GM23338 (cell line): ENCODE measurements around the gene DUS3L. TPM values are rescaled to one million over a fixed set of nuclear protein-coding genes. Genes with fewer than 3 reads are reported as not detected.

ENCODE experiments used
- ATAC-seq: fragments of 200-7000 bp; cut with Tn5 transposase; 3 replicates; pipeline ENCODE4 v1.9.1; 2020
- DNase-seq: peaks from one replicate; pipeline ENCODE4 v3.0.0-alpha.2; 2015; ENCODE audit warnings: low spot score
- H2AFZ ChIP-seq: fragments of 200-600 bp; sonication (generic); 2 replicates; pipeline ENCODE4 v1.8.0; 2016; ENCODE audit warnings: antibody characterized with exemption, mild to moderate bottlenecking, moderate library complexity
- H3F3A ChIP-seq: fragments of 200-600 bp; sonication (generic); replicated peaks from 2 replicates; pipeline ENCODE4 v1.8.0; 2017; ENCODE audit warnings: antibody characterized with exemption, mixed run types, low read depth
- H3K27ac ChIP-seq: fragments of 200-600 bp; sonication (generic); 2 replicates; pipeline ENCODE4 v1.6.1; 2016; ENCODE audit warnings: low read depth
- H3K27me3 ChIP-seq: fragments of 200-600 bp; sonication (generic); 2 replicates; pipeline ENCODE4 v1.8.0; 2016; ENCODE audit warnings: mild to moderate bottlenecking, mixed run types, moderate library complexity; ENCODE audit not compliant: insufficient read depth
- H3K36me3 ChIP-seq: fragments of 200-600 bp; sonication (generic); 2 replicates; pipeline ENCODE4 v1.8.0; 2016; ENCODE audit warnings: mild to moderate bottlenecking; ENCODE audit not compliant: insufficient read depth
- H3K4me1 ChIP-seq: fragments of 200-600 bp; sonication (generic); 2 replicates; pipeline ENCODE4 v1.8.0; 2016; ENCODE audit warnings: mild to moderate bottlenecking, moderate library complexity; ENCODE audit not compliant: insufficient read depth
- H3K4me2 ChIP-seq: fragments of 200-600 bp; sonication (generic); 2 replicates; pipeline ENCODE4 v1.7.1; 2017; ENCODE audit warnings: mixed run types
- H3K4me3 ChIP-seq: fragments of 200-600 bp; sonication (generic); 2 replicates; pipeline ENCODE4 v1.6.1; 2016; ENCODE audit warnings: mixed run types
- H3K79me2 ChIP-seq: fragments of 200-600 bp; sonication (generic); replicated peaks from 2 replicates; pipeline ENCODE4 v1.8.0; 2017; ENCODE audit warnings: mild to moderate bottlenecking; ENCODE audit not compliant: insufficient read depth
- H3K9me2 ChIP-seq: fragments of 200-600 bp; sonication (generic); 2 replicates; pipeline ENCODE4 v1.8.0; 2017; ENCODE audit not compliant: insufficient read depth
- H4K20me1 ChIP-seq: fragments of 200-600 bp; sonication (generic); replicated peaks from 2 replicates; pipeline ENCODE4 v1.8.0; 2017; ENCODE audit warnings: mild to moderate bottlenecking; ENCODE audit not compliant: insufficient read depth
- H3K27ac Mint-ChIP-seq: 2 replicates; pipeline ENCODE4 v1.8.0; 2020; ENCODE audit warnings: inconsistent platforms, mild to moderate bottlenecking, moderate library complexity, mixed read lengths
- H3K27me3 Mint-ChIP-seq: 3 replicates; pipeline ENCODE4 v1.8.0; 2022; ENCODE audit warnings: low read depth, mild to moderate bottlenecking, moderate library complexity, mixed read lengths, inconsistent platforms; ENCODE audit not compliant: insufficient read depth, poor library complexity
- H3K36me3 Mint-ChIP-seq: 3 replicates; pipeline ENCODE4 v1.8.0; 2021; ENCODE audit warnings: low read depth, mild to moderate bottlenecking, inconsistent platforms, moderate library complexity, mixed read lengths
- H3K4me1 Mint-ChIP-seq: 3 replicates; pipeline ENCODE4 v1.8.0; 2020; ENCODE audit warnings: mild to moderate bottlenecking, inconsistent platforms, mixed read lengths
- H3K4me3 Mint-ChIP-seq: 3 replicates; pipeline ENCODE4 v1.8.0; 2021; ENCODE audit warnings: moderate library complexity, mild to moderate bottlenecking, inconsistent platforms, mixed read lengths
- H3K9me3 Mint-ChIP-seq: 3 replicates; pipeline ENCODE4 v1.8.0; 2020; ENCODE audit warnings: moderate library complexity, mild to moderate bottlenecking, inconsistent platforms, mixed read lengths
- CREB1 ChIP-seq: fragments of 250-450 bp; sonication (Bioruptor Pico); IDR thresholded peaks from 2 replicates; pipeline ENCODE4 v1.5.0; 2020; ENCODE audit warnings: low read depth, mild to moderate bottlenecking, moderate library complexity
- ETS1 ChIP-seq: IDR thresholded peaks from 2 replicates; pipeline ENCODE4 v1.6.1; 2016; ENCODE audit warnings: antibody characterized with exemption
- EZH2 ChIP-seq: fragments of 200-600 bp; sonication (generic); IDR thresholded peaks from one replicate; pipeline ENCODE4 v1.8.0; 2017; ENCODE audit warnings: antibody characterized with exemption, mild to moderate bottlenecking, low read depth; ENCODE audit not compliant: unreplicated experiment
- NANOG ChIP-seq: IDR thresholded peaks from 2 replicates; pipeline ENCODE4 v1.6.1; 2016; ENCODE audit warnings: antibody characterized with exemption, borderline replicate concordance
- POLR2AphosphoS5 ChIP-seq: IDR thresholded peaks from 2 replicates; pipeline ENCODE4 v1.6.1; 2016; ENCODE audit warnings: antibody characterized with exemption, low read depth
- STAT1 ChIP-seq: IDR thresholded peaks from one replicate; pipeline ENCODE4 v1.6.1; 2016; ENCODE audit warnings: antibody characterized with exemption; ENCODE audit not compliant: unreplicated experiment
- ZNF114 ChIP-seq: fragments of 250-450 bp; sonication (Bioruptor Pico); IDR thresholded peaks from 2 replicates; pipeline ENCODE4 v1.5.0; 2020; ENCODE audit warnings: mild to moderate bottlenecking, moderate library complexity
- polyA plus RNA-seq: library from polyadenylated mRNA; unstranded; fragments of >200 nt; fragmentation: Nextera tagmentation; extraction: Ambion mirVana; gene quantifications from 2 replicates; pipeline ENCODE4 v1.2.1, GENCODE V29; 2016
- total RNA-seq: library from RNA; depleted of rRNA; stranded (reverse); fragments of >200 nt; shearing (Covaris generic); gene quantifications from 2 replicates; pipeline ENCODE4 v1.2.3, GENCODE V29; 2014
- TF ChIP-seq, protein P1 (sequence below): IDR thresholded peaks from one replicate; pipeline ENCODE4 v1.6.1; 2018; ENCODE audit warnings: antibody characterized with exemption; ENCODE audit not compliant: unreplicated experiment
- TF ChIP-seq, protein P2 (sequence below): fragments of 250-450 bp; sonication (Bioruptor Pico); IDR thresholded peaks from 2 replicates; pipeline ENCODE4 v1.5.0; 2020; ENCODE audit warnings: mild to moderate bottlenecking, moderate library complexity

Gene DUS3L
- total and polyA plus RNA-seq, 2 experiments from 2014 or later: 26.2 to 53.0 TPM

GRCh38 chr19:5818594-5818993 lies 27.6 kb upstream of the DUS3L start (continued):
- TF ChIP-seq, protein P1, sequence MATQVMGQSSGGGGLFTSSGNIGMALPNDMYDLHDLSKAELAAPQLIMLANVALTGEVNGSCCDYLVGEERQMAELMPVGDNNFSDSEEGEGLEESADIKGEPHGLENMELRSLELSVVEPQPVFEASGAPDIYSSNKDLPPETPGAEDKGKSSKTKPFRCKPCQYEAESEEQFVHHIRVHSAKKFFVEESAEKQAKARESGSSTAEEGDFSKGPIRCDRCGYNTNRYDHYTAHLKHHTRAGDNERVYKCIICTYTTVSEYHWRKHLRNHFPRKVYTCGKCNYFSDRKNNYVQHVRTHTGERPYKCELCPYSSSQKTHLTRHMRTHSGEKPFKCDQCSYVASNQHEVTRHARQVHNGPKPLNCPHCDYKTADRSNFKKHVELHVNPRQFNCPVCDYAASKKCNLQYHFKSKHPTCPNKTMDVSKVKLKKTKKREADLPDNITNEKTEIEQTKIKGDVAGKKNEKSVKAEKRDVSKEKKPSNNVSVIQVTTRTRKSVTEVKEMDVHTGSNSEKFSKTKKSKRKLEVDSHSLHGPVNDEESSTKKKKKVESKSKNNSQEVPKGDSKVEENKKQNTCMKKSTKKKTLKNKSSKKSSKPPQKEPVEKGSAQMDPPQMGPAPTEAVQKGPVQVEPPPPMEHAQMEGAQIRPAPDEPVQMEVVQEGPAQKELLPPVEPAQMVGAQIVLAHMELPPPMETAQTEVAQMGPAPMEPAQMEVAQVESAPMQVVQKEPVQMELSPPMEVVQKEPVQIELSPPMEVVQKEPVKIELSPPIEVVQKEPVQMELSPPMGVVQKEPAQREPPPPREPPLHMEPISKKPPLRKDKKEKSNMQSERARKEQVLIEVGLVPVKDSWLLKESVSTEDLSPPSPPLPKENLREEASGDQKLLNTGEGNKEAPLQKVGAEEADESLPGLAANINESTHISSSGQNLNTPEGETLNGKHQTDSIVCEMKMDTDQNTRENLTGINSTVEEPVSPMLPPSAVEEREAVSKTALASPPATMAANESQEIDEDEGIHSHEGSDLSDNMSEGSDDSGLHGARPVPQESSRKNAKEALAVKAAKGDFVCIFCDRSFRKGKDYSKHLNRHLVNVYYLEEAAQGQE: no peak
- no peak for TF ChIP-seq CREB1 (CRISPR knock-in tag)

DNA sequence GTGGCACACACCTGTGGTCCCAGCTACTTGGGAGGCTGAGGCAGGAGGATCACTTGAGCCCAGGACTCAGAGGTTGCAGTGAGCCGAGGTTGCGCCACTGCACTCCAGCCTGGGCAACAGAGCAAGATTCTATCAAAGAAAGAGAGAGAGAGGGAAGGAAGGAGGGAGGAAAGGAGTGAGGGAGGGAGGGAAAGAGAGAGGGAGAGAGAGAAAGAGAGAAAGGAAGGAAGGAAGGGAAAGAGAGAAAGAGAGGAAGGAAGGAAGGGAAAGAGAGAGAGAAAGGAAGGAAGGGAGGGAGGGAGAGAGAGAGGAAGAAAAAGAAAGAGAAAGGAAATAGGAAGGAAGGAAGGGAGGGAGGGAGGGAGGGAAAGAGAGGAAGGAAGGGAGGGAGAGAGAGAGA lies 26.3 kb upstream of the DUS3L start:
- ATAC-seq (no peak), DNase-seq (no peak)
- no peaks in the 10 kb centered on the region for H3K36me3 Mint-ChIP-seq
- Histone ChIP-seq H3K36me3 (no peaks in the 10 kb centered on the region), H3K4me1 (no peaks in the 10 kb centered on the region), H3K27ac (no peak overlapping the region), H3K79me2 (no peaks in the 10 kb centered on the region), H3K9me2 (no peaks in the 10 kb centered on the region), H3F3A (no peaks in the 10 kb centered on the region), H3K4me3 (no peak overlapping the region), H3K27me3 (no peaks in the 10 kb centered on the region), H3K4me2 (no peak overlapping the region), H2AFZ (no peak overlapping the region), H4K20me1 (no peaks in the 10 kb centered on the region; the same call in 1 of the 2 replicates)
- peaks cover 9% of the 10 kb centered on the region for H3K27me3 Mint-ChIP-seq
- H3K4me1 Mint-ChIP-seq: no peaks in the 10 kb centered on the region
- no peaks in the 10 kb centered on the region; the same call in 2 of the 3 replicates for H3K9me3 Mint-ChIP-seq
- no peak for TF ChIP-seq POLR2AphosphoS5
- no peak for TF ChIP-seq ZNF114 (CRISPR knock-in tag)
- TF ChIP-seq ETS1: no peak
- TF ChIP-seq STAT1: no peak
- H3K4me3 Mint-ChIP-seq: no peak overlapping the region
- no peak overlapping the region for H3K27ac Mint-ChIP-seq

- ATAC-seq: no peak
- peaks cover 12% of the 10 kb centered on the region for H3K27me3 Mint-ChIP-seq
- H3K4me1 Mint-ChIP-seq: no peaks in the 10 kb centered on the region
- H3K79me2 ChIP-seq: no peaks in the 10 kb centered on the region
- H3K27me3 ChIP-seq: no peaks in the 10 kb centered on the region
- no peak for DNase-seq
- peak overlapping the region; percentile 32; the same call in 1 of the 2 replicates for H3K27ac Mint-ChIP-seq
- H3K9me2 ChIP-seq: no peaks in the 10 kb centered on the region
- H2AFZ ChIP-seq: no peak overlapping the region
- H3K36me3 Mint-ChIP-seq: no peaks in the 10 kb centered on the region
- H4K20me1 ChIP-seq: no peaks in the 10 kb centered on the region; the same call in 1 of the 2 replicates
- H3K4me3 Mint-ChIP-seq: no peak overlapping the region
- no peaks in the 10 kb centered on the region for H3F3A ChIP-seq
- H3K36me3 ChIP-seq: no peaks in the 10 kb centered on the region
- no peak overlapping the region for H3K27ac ChIP-seq
- H3K9me3 Mint-ChIP-seq: no peaks in the 10 kb centered on the region
- no peak overlapping the region for H3K4me3 ChIP-seq
- no peaks in the 10 kb centered on the region for H3K4me1 ChIP-seq
- H3K4me2 ChIP-seq: no peak overlapping the region
- TF ChIP-seq NANOG (no peak), EZH2 (no peak), STAT1 (no peak), CREB1 (CRISPR knock-in tag) (no peak)
- TF ChIP-seq, protein P2, sequence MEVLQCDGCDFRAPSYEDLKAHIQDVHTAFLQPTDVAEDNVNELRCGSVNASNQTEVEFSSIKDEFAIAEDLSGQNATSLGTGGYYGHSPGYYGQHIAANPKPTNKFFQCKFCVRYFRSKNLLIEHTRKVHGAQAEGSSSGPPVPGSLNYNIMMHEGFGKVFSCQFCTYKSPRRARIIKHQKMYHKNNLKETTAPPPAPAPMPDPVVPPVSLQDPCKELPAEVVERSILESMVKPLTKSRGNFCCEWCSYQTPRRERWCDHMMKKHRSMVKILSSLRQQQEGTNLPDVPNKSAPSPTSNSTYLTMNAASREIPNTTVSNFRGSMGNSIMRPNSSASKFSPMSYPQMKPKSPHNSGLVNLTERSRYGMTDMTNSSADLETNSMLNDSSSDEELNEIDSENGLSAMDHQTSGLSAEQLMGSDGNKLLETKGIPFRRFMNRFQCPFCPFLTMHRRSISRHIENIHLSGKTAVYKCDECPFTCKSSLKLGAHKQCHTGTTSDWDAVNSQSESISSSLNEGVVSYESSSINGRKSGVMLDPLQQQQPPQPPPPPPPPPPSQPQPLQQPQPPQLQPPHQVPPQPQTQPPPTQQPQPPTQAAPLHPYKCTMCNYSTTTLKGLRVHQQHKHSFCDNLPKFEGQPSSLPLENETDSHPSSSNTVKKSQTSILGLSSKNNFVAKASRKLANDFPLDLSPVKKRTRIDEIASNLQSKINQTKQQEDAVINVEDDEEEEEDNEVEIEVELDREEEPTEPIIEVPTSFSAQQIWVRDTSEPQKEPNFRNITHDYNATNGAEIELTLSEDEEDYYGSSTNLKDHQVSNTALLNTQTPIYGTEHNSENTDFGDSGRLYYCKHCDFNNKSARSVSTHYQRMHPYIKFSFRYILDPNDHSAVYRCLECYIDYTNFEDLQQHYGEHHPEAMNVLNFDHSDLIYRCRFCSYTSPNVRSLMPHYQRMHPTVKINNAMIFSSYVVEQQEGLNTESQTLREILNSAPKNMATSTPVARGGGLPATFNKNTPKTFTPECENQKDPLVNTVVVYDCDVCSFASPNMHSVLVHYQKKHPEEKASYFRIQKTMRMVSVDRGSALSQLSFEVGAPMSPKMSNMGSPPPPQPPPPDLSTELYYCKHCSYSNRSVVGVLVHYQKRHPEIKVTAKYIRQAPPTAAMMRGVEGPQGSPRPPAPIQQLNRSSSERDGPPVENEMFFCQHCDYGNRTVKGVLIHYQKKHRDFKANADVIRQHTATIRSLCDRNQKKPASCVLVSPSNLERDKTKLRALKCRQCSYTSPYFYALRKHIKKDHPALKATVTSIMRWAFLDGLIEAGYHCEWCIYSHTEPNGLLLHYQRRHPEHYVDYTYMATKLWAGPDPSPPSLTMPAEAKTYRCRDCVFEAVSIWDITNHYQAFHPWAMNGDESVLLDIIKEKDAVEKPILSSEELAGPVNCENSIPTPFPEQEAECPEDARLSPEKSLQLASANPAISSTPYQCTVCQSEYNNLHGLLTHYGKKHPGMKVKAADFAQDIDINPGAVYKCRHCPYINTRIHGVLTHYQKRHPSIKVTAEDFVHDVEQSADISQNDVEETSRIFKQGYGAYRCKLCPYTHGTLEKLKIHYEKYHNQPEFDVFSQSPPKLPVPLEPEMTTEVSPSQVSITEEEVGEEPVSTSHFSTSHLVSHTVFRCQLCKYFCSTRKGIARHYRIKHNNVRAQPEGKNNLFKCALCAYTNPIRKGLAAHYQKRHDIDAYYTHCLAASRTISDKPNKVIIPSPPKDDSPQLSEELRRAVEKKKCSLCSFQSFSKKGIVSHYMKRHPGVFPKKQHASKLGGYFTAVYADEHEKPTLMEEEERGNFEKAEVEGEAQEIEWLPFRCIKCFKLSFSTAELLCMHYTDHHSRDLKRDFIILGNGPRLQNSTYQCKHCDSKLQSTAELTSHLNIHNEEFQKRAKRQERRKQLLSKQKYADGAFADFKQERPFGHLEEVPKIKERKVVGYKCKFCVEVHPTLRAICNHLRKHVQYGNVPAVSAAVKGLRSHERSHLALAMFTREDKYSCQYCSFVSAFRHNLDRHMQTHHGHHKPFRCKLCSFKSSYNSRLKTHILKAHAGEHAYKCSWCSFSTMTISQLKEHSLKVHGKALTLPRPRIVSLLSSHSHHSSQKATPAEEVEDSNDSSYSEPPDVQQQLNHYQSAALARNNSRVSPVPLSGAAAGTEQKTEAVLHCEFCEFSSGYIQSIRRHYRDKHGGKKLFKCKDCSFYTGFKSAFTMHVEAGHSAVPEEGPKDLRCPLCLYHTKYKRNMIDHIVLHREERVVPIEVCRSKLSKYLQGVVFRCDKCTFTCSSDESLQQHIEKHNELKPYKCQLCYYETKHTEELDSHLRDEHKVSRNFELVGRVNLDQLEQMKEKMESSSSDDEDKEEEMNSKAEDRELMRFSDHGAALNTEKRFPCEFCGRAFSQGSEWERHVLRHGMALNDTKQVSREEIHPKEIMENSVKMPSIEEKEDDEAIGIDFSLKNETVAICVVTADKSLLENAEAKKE (CRISPR knock-in tag): no peak
Measured at GRCh38 chr19:5814852-5815246, 23.9 kb upstream of the DUS3L start.
